GM12872 (cell line): ENCODE results near the gene TMOD4.

Experiments used
- TF ChIP-seq, protein P1 (sequence below): IDR thresholded peaks from 3 replicates; pipeline ENCODE4 v1.5.1; 2011; ENCODE audit warnings: low read depth, mild to moderate bottlenecking, low read length, moderate library complexity; ENCODE audit not compliant: insufficient read depth

The TMOD4 gene

GRCh38 chr1:151143986-151144385 lies 31.8 kb downstream of the TMOD4 start:
- TF ChIP-seq, protein P1, sequence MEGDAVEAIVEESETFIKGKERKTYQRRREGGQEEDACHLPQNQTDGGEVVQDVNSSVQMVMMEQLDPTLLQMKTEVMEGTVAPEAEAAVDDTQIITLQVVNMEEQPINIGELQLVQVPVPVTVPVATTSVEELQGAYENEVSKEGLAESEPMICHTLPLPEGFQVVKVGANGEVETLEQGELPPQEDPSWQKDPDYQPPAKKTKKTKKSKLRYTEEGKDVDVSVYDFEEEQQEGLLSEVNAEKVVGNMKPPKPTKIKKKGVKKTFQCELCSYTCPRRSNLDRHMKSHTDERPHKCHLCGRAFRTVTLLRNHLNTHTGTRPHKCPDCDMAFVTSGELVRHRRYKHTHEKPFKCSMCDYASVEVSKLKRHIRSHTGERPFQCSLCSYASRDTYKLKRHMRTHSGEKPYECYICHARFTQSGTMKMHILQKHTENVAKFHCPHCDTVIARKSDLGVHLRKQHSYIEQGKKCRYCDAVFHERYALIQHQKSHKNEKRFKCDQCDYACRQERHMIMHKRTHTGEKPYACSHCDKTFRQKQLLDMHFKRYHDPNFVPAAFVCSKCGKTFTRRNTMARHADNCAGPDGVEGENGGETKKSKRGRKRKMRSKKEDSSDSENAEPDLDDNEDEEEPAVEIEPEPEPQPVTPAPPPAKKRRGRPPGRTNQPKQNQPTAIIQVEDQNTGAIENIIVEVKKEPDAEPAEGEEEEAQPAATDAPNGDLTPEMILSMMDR = no peak

DNA sequence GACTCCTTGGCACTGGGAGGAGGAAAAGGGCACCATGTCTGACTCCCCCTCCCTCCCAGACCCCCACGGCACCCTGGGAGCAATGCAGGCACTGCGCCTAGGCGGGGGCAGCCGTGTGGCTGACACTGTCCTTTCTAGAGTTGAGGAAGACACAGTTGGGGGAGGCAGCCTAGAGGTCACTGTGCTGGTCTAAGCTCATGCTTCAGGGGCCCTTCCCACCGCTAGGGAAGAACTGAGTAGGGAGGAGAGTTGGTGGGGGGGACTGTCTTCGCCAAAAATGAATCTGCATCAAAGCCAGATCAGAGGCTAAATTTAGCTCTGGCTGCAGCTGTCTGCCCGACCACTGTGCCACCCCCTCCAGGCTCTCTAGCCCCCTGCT lies 32.7 kb downstream of the TMOD4 start:
- TF ChIP-seq, protein P1 = no peak

DNA sequence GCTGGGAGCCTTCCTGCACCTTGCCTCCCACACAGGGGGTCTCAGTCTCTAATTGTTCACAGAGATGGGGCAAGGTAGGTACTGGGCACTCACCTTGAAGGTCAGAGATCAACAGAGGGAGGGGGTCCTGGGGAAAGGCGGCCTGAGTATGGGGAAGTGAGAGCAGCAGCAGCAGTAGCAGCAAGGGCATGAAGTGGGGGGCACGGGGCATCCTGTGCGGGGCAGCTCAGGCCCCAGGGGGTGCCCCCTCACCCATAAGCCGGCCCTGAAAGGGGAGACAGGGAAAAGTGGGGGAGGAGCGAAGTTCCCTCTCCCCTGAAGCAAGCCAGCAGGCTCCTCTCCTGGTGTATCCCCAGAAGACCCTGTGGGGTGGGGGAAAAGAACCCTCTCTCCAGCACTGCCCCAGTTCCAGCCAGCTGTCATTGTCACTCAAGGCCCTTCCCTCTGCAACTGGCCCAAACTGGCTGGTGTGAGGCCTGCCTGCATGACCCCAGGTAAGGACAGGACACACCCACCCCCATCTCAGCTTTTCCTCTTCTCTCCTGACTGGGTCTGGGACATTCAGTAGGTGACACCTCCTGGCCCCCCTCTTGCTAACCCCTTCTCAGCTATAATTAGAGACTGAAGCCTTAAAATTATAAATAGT lies 33.2 kb downstream of the TMOD4 start:
- TF ChIP-seq, protein P1 = no peak

GRCh38 chr1:151137789-151138188 lies 38.0 kb downstream of the TMOD4 start:
- TF ChIP-seq, protein P1 = no peak

DNA sequence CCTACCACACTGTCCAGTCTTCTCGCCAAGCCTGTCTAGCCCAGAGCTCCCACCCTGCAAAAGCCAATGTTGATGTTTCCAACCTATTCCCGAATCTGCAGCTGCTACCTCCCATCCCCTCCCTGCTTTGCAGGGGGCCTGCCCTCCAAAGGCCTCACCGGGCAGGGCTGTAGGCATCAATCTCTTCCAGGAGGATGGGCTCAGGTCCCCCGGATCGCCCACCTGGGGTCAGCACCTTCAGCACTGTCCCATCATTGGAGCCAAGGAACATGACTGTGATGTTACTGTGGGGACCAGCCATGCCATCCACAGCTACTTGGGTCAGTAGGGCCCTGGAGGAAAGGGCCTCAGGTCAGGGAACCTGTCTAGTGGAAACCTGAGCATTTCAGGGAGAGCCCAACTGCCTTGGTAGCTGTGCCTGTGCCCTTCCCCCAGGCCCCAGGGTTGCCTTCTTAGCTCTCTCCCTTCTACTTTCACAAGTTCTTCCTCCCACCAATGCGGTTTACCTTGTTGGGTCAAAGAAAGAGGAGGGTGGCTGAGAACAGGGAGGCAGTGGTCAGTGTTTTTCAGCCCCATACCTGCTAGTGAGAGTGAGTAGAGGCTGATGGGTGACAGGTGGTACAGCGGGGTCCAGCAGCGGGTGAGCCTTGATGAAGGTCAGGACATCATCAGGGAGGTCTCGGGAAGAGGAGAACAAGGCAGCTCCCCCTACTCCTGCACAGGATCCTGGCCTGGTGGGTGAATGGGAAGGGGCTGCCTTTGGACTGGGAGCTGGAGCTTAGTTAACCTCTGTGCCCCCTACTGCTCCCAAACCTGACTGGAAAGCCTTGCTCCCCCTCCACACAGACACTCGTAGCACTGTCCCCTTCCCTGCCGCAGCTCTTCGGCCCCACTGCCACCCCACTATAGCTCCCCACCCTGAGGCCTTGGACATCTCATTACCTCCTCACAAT lies 40.1 kb downstream of the TMOD4 start:
- TF ChIP-seq, protein P1 = 0 out of 3 replicates have a peak, but pooled peaks have one; percentile 23

- TF ChIP-seq, protein P1 = no peak
Measured at GRCh38 chr1:151134991-151135390, 40.8 kb downstream of the TMOD4 start.

DNA sequence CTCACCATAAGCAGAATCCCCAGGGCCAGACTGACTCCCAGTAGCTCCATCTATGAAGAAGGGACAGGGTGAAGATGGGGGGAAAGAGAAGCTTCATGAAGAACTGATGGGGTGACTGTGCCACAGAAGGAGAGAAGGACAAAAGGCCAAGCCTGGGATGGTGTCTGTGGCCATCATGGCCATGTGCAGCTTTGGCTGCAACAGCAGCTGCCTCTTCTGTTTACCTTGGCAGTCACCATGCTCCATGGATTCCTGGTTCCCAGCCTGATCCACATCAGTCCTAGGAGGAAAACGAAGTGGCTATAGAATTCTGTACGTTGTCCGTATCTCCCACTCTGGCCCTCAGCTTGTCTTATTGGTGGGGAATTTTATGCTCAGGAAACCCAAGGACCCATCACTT lies 41.4 kb downstream of the TMOD4 start:
- TF ChIP-seq, protein P1 = no peak
